GM12873 (cell line): ENCODE data around the gene LGALS3.

Experiments
- CTCF ChIP-seq: IDR thresholded peaks from 2 replicates; pipeline ENCODE4 v1.5.1; 2012; ENCODE audit warnings: low read depth, mild to moderate bottlenecking, moderate library complexity, low read length, control low read depth; ENCODE audit not compliant: insufficient read depth; ENCODE audit errors: missing control alignments

Gene LGALS3

DNA sequence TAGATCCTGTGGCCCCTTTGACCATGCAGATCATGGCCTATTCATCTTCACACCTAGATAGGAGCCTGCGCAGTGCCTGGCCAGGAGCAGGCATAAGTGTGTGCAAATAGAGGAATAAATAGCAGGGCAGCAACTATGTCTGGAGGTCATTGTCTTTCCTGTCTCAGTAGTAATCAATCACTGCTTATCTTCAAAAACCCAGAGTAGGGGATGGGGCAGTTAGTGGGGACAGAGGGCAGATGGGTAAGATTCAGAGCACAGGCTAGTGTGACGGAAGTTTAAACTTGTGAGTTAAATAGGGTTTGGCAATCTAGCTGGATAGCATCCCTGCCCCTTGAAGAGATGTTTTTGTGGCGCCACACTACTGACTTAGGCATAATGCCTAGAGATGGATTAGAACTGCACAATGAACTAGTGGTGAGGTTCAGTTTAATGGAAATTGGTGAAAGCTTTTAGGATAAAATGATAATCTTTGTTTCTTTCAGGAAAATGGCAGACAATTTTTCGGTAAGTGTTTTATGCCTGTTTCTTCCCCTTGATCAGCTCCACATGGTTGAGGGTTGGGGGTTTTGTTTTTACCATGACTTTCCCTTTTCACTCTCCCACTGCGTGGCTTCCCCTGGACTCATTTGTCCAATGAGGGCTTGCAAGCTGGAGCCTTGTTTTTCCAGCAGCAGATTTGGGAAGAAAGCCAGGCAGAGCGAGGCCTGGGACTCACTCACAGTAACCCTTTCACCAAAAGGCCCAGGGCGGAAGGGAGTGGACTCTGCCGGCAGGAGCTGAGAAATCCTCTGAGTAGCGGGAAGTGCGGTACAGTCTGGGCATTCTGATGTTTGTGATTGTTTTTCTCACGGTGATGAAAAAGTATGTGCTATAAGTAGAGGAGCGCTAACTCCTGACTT, 8.1 kb downstream of the LGALS3 start:
- TF ChIP-seq CTCF, result no peak

DNA sequence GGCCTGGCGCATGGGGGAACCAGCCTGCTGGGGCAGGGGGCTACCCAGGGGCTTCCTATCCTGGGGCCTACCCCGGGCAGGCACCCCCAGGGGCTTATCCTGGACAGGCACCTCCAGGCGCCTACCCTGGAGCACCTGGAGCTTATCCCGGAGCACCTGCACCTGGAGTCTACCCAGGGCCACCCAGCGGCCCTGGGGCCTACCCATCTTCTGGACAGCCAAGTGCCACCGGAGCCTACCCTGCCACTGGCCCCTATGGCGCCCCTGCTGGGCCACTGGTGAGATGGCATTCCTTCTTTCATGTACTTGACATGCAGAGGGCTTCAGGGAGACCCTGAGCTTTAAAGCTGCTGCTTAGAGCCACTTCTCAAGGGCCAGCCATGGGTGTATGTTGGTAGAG, 9.0 kb downstream of the LGALS3 start:
- peak; percentile 49 for TF ChIP-seq CTCF

DNA sequence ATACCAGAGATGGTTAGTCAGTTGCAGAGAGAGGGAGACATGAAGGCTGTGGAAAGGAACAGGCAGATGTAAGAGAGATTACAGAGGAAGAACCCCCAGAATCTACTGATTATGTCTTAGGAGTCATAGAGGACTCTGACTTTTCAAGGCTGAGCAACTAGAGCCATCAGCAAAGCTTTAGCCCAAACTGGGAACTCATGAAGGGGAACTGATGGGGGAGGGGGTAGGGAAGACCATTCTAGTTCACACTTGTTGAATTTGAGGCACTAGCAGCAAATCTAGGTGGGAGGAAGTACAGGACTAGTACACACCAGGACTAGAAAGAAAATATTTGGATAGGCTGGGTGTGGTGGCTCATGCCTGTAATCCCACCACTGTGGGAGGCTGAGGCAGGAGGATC, 10.1 kb downstream of the LGALS3 start:
- TF ChIP-seq CTCF, result no peak

- no peak for TF ChIP-seq CTCF
Observed at GRCh38 chr14:55139696-55140509, 10.9 kb downstream of the LGALS3 start.

DNA sequence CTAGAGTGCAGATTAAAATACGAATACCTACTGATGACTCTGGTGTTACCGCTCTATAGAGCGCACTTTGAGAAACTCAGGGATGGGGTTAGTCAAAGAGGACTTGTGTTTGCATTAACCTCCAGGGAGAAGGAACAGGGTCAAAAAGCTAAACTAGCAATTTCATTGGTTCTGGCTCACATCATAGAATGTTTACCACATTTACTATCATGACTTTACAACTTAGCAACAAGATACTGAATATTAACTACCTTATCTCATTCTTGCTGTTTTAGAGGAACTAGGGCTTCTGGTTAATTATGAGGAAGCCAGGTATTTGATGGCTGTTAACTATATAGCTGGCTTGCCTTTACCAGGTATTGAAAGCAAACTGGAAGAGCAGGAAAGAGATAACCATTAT, 12.8 kb downstream of the LGALS3 start:
- no peak for TF ChIP-seq CTCF

DNA sequence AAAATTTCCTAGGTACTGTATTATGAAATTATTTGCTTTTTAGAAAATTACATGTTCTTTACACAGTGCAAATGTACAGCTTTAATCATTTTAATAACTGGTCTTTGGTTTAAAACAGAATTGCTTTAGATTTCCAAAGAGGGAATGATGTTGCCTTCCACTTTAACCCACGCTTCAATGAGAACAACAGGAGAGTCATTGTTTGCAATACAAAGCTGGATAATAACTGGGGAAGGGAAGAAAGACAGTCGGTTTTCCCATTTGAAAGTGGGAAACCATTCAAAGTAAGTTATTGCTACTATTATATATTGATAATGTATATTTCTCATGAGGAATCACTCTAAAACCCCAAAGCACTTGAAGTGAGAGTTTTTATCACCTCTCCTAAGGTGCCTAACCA, 13.4 kb downstream of the LGALS3 start:
- no peak for TF ChIP-seq CTCF

DNA sequence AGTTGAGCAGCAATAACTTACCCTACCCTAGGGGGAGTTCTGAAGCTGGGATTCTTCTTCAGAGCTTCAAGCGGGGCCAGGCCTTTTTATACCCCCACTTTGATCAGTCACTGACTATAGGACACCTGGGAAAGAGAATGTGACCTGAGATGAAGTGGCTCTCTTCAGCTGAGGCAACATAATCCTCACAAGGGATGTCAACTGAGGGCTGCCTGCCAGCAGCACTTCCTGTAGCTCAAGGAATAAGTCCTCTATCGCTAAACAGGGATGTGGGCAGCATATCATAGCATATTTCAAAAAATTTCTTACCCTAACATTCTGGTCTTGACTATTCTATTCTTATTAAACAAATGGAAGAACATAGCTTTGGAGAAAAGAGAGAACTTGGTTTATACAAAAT, 17.4 kb downstream of the LGALS3 start:
- no peak for TF ChIP-seq CTCF
